ENCODE data around the gene TGFBR3L. TPM values are rescaled to one million over a fixed set of nuclear protein-coding genes. Genes with fewer than 3 reads are reported as not detected.
A peak's percentile ranks its signal among the peaks of the same experiment; 100 is the strongest.

TGFBR3L gene
- total and polyA plus RNA-seq, 2 experiments from 2014 or later: 1.7 to 7.0 TPM

DNA sequence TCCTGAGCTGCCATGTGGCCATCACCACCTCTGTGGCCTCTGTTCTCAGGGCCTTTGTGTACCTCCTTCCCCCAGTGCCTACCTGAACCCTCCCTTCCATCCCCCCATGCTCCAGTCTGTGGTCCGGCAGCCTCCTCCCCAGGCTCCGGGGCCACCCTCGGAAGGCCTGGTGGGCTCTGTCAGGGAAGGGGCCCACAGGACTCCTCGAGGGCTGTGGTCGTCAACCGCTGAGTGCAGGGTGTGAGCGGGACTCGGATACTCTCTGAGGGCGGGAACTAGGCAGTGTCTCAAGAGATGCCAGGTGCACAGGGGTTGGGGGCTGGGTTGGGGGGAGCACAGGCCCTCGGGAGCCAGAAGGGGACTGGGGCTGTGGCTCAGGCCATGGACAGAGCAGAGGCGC, 7.1 kb upstream of the TGFBR3L start:
- Mint-ChIP-seq H3K9me3 (peaks cover 6% of the 10 kb centered on the region; the same call in 1 of the 3 replicates), H3K4me3 (no peak overlapping the region), H3K27ac (no peak overlapping the region), H3K27me3 (ENCODE audit: insufficient read depth, low read depth, poor library complexity) (peaks cover 26% of the 10 kb centered on the region), H3K4me1 (peaks cover 14% of the 10 kb centered on the region), H3K36me3 (ENCODE audit: low read depth) (peaks cover 20% of the 10 kb centered on the region)
- H3F3A ChIP-seq (replicated peaks; ENCODE audit: low read depth): peaks cover 8% of the 10 kb centered on the region; the same call in 1 of the 2 replicates
- TF ChIP-seq JUNB (IDR thresholded peaks at IDR 0.05; ENCODE audit: unreplicated experiment) (no peak), NANOG (IDR thresholded peaks at IDR 0.05; ENCODE audit: borderline replicate concordance) (no peak), EZH2phosphoT487 (IDR thresholded peaks at IDR 0.05; ENCODE audit: unreplicated experiment) (no peak), POLR2AphosphoS5 (IDR thresholded peaks at IDR 0.05; ENCODE audit: low read depth) (no peak), ZNF114 (CRISPR knock-in tag; IDR thresholded peaks at IDR 0.05) (no peak)
- TF ChIP-seq, protein P1, sequence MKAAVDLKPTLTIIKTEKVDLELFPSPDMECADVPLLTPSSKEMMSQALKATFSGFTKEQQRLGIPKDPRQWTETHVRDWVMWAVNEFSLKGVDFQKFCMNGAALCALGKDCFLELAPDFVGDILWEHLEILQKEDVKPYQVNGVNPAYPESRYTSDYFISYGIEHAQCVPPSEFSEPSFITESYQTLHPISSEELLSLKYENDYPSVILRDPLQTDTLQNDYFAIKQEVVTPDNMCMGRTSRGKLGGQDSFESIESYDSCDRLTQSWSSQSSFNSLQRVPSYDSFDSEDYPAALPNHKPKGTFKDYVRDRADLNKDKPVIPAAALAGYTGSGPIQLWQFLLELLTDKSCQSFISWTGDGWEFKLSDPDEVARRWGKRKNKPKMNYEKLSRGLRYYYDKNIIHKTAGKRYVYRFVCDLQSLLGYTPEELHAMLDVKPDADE (IDR thresholded peaks at IDR 0.05): no peak
- TF ChIP-seq, protein P2, sequence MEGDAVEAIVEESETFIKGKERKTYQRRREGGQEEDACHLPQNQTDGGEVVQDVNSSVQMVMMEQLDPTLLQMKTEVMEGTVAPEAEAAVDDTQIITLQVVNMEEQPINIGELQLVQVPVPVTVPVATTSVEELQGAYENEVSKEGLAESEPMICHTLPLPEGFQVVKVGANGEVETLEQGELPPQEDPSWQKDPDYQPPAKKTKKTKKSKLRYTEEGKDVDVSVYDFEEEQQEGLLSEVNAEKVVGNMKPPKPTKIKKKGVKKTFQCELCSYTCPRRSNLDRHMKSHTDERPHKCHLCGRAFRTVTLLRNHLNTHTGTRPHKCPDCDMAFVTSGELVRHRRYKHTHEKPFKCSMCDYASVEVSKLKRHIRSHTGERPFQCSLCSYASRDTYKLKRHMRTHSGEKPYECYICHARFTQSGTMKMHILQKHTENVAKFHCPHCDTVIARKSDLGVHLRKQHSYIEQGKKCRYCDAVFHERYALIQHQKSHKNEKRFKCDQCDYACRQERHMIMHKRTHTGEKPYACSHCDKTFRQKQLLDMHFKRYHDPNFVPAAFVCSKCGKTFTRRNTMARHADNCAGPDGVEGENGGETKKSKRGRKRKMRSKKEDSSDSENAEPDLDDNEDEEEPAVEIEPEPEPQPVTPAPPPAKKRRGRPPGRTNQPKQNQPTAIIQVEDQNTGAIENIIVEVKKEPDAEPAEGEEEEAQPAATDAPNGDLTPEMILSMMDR (conservative IDR thresholded peaks at IDR 0.05; ENCODE audit: low read depth in 2 of 2): no peak
- peaks cover 8% of the 10 kb centered on the region for H3K4me1 ChIP-seq (ENCODE audit: insufficient read depth)
- DNase-seq (ENCODE audit: low spot score) (no peak), ATAC-seq (no peak)
- H3K4me2 ChIP-seq: no peak overlapping the region
- H4K20me1 ChIP-seq (replicated peaks; ENCODE audit: insufficient read depth): no peaks in the 10 kb centered on the region; the same call in 1 of the 2 replicates
- H3K27ac ChIP-seq (ENCODE audit: low read depth): no peak overlapping the region
- no peaks in the 10 kb centered on the region; the same call in 1 of the 2 replicates for H3K36me3 ChIP-seq (ENCODE audit: insufficient read depth)
- H3K9me2 ChIP-seq (ENCODE audit: insufficient read depth): no peaks in the 10 kb centered on the region
- H3K27me3 ChIP-seq (ENCODE audit: insufficient read depth): no peaks in the 10 kb centered on the region
- no peak overlapping the region for H2AFZ ChIP-seq
- H3K79me2 ChIP-seq (replicated peaks; ENCODE audit: insufficient read depth): peaks cover 32% of the 10 kb centered on the region
- H3K4me3 ChIP-seq: no peak overlapping the region

DNA sequence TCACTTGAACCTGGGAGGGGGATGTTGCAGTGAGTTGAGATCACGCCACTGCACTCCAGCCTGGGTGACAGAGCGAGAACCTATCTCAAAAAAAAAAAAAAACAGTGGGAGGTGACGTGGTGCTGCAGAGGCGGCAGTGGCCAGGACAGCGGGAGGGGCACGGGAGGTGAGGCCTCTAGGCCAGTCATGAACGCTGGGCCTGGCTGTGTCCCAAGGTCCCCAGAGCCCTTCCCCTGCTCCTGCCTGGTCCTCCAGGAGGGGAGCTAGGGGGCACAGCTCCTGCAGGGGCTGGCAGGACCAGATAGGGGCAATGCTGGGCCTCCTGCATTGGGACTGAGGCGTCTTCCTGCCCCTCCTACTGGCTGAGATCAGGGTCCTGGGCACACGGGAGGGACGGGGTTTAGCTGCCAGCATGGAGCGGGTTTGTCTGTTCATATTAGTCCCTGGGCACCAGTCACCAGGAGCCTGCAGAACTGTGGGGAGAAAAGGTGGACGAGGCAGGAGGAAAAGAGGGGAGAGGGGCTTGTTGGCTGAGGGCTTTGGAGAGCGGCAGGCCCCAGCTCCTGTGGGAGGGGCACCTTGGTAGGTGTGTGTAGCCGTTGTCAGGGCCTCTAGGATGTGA, 6.4 kb upstream of the TGFBR3L start:
- Histone ChIP-seq H2AFZ (no peak overlapping the region), H3K4me1 (ENCODE audit: insufficient read depth) (peaks cover 8% of the 10 kb centered on the region), H3F3A (replicated peaks; ENCODE audit: low read depth) (peaks cover 3% of the 10 kb centered on the region; the same call in 1 of the 2 replicates), H4K20me1 (replicated peaks; ENCODE audit: insufficient read depth) (peaks cover 5% of the 10 kb centered on the region), H3K79me2 (replicated peaks; ENCODE audit: insufficient read depth) (peaks cover 32% of the 10 kb centered on the region), H3K4me3 (no peak overlapping the region), H3K36me3 (ENCODE audit: insufficient read depth) (no peaks in the 10 kb centered on the region; the same call in 1 of the 2 replicates), H3K9me2 (ENCODE audit: insufficient read depth) (no peaks in the 10 kb centered on the region), H3K4me2 (no peak overlapping the region), H3K27me3 (ENCODE audit: insufficient read depth) (no peaks in the 10 kb centered on the region), H3K27ac (ENCODE audit: low read depth) (no peak overlapping the region)
- ATAC-seq: peak; percentile 6; the same call in 2 of the 3 replicates
- Mint-ChIP-seq H3K27me3 (ENCODE audit: insufficient read depth, low read depth, poor library complexity) (peaks cover 24% of the 10 kb centered on the region), H3K36me3 (ENCODE audit: low read depth) (peaks cover 24% of the 10 kb centered on the region), H3K9me3 (peaks cover 4% of the 10 kb centered on the region; the same call in 1 of the 3 replicates), H3K4me1 (peaks cover 12% of the 10 kb centered on the region), H3K27ac (no peak overlapping the region), H3K4me3 (no peak overlapping the region)
- peak; percentile 46 for DNase-seq (ENCODE audit: low spot score)
- TF ChIP-seq, protein P3, sequence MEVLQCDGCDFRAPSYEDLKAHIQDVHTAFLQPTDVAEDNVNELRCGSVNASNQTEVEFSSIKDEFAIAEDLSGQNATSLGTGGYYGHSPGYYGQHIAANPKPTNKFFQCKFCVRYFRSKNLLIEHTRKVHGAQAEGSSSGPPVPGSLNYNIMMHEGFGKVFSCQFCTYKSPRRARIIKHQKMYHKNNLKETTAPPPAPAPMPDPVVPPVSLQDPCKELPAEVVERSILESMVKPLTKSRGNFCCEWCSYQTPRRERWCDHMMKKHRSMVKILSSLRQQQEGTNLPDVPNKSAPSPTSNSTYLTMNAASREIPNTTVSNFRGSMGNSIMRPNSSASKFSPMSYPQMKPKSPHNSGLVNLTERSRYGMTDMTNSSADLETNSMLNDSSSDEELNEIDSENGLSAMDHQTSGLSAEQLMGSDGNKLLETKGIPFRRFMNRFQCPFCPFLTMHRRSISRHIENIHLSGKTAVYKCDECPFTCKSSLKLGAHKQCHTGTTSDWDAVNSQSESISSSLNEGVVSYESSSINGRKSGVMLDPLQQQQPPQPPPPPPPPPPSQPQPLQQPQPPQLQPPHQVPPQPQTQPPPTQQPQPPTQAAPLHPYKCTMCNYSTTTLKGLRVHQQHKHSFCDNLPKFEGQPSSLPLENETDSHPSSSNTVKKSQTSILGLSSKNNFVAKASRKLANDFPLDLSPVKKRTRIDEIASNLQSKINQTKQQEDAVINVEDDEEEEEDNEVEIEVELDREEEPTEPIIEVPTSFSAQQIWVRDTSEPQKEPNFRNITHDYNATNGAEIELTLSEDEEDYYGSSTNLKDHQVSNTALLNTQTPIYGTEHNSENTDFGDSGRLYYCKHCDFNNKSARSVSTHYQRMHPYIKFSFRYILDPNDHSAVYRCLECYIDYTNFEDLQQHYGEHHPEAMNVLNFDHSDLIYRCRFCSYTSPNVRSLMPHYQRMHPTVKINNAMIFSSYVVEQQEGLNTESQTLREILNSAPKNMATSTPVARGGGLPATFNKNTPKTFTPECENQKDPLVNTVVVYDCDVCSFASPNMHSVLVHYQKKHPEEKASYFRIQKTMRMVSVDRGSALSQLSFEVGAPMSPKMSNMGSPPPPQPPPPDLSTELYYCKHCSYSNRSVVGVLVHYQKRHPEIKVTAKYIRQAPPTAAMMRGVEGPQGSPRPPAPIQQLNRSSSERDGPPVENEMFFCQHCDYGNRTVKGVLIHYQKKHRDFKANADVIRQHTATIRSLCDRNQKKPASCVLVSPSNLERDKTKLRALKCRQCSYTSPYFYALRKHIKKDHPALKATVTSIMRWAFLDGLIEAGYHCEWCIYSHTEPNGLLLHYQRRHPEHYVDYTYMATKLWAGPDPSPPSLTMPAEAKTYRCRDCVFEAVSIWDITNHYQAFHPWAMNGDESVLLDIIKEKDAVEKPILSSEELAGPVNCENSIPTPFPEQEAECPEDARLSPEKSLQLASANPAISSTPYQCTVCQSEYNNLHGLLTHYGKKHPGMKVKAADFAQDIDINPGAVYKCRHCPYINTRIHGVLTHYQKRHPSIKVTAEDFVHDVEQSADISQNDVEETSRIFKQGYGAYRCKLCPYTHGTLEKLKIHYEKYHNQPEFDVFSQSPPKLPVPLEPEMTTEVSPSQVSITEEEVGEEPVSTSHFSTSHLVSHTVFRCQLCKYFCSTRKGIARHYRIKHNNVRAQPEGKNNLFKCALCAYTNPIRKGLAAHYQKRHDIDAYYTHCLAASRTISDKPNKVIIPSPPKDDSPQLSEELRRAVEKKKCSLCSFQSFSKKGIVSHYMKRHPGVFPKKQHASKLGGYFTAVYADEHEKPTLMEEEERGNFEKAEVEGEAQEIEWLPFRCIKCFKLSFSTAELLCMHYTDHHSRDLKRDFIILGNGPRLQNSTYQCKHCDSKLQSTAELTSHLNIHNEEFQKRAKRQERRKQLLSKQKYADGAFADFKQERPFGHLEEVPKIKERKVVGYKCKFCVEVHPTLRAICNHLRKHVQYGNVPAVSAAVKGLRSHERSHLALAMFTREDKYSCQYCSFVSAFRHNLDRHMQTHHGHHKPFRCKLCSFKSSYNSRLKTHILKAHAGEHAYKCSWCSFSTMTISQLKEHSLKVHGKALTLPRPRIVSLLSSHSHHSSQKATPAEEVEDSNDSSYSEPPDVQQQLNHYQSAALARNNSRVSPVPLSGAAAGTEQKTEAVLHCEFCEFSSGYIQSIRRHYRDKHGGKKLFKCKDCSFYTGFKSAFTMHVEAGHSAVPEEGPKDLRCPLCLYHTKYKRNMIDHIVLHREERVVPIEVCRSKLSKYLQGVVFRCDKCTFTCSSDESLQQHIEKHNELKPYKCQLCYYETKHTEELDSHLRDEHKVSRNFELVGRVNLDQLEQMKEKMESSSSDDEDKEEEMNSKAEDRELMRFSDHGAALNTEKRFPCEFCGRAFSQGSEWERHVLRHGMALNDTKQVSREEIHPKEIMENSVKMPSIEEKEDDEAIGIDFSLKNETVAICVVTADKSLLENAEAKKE (CRISPR knock-in tag; IDR thresholded peaks at IDR 0.05): no peak
- TF ChIP-seq ZNF114 (CRISPR knock-in tag; IDR thresholded peaks at IDR 0.05) (no peak), EZH2phosphoT487 (IDR thresholded peaks at IDR 0.05; ENCODE audit: unreplicated experiment) (no peak), STAT1 (IDR thresholded peaks at IDR 0.05; ENCODE audit: unreplicated experiment) (no peak), CREB1 (CRISPR knock-in tag; IDR thresholded peaks at IDR 0.05; ENCODE audit: low read depth) (no peak), ZNF331 (CRISPR knock-in tag; IDR thresholded peaks at IDR 0.05; ENCODE audit: low read depth) (no peak)

Measured in GM23338 (cell line).